GM19438 (cell line): ENCODE measurements around the gene CELF4.
"Not testable (repeated sequence)": the region's sequence is repeated elsewhere in the genome, so short reads cannot be mapped to it uniquely, and the experiment has no call there.

Source experiments
- ATAC-seq: cut with Tn5 transposase; IDR thresholded peaks from one replicate; pipeline ENCODE4 v1.9.1; 2021; ENCODE audit warnings: low read depth; ENCODE audit not compliant: unreplicated experiment

The CELF4 gene

DNA sequence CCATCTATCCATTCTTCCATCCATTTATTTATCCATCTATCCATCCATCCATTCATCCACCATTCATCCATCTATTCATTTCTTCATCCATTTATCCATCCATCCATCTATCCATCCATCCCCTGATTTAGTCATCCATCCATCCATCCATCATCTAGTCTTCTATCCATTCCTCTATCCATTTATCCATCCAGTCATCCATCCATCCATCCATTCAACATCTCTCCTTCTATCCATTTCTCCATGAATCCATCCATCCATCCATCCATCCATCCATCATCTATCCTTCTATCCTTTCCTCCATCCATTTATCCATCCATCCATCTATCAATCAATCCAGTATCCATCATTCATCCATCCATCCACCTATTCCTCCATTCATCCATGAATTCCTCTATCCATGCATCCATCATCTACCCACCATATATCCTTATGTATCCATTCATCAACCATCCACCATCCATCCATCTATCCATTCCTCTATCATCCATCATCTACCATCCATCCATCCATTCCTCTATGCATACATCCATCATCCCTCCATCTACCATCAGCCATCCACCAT lies 185.0 kb downstream of the CELF4 start:
- no peak for ATAC-seq

DNA sequence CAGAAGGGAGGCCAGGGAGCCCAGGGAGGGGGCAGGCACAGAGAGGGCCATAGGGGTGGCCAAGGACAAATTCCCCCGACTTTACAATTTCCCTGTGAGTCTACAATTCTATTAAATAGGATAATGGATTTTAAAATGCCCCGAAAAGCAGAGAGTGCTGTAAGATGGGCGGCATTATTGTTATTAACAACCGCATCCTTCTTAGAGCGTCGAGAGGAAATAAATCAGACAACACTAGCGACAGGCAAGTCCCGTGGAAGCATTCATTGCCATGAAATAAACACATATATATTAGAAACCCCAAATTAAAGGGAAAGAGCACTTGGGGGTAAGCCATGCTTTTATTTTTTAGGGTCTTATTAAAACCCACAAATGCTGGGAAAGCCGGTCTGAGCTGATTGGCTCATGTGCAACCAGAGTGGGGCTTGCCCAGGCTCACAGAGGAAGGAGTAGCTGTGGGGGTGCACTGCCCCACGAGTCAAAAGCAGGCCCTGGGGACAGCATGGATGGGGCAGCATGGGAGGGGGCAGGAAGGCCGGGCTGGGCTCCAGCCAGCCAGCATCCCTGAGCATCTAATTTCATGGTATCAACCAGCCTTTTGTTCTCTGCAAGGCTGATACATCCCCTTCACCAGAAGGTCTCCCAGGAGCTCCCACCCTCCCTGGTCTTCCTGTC lies 187.1 kb downstream of the CELF4 start:
- no peak for ATAC-seq

DNA sequence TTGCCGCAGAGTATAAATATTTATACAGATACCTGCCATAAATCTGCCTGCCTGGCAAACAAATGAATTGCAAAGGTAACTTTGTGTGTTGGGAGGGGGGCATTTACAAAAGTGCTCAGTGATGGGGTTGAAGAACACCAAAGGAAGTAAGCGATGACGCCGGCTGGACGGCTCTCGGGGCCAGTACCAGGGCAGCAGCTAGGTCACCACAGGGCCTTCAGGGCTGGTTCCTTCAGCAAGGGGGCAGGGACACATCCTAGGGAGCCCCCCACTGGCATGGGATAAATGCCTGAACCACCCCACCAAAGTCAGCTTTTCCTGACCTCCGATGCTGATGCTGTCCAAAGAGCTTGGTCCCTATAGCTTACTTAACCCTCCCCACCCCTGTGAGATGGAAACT lies 190.4 kb downstream of the CELF4 start:
- no peak for ATAC-seq

DNA sequence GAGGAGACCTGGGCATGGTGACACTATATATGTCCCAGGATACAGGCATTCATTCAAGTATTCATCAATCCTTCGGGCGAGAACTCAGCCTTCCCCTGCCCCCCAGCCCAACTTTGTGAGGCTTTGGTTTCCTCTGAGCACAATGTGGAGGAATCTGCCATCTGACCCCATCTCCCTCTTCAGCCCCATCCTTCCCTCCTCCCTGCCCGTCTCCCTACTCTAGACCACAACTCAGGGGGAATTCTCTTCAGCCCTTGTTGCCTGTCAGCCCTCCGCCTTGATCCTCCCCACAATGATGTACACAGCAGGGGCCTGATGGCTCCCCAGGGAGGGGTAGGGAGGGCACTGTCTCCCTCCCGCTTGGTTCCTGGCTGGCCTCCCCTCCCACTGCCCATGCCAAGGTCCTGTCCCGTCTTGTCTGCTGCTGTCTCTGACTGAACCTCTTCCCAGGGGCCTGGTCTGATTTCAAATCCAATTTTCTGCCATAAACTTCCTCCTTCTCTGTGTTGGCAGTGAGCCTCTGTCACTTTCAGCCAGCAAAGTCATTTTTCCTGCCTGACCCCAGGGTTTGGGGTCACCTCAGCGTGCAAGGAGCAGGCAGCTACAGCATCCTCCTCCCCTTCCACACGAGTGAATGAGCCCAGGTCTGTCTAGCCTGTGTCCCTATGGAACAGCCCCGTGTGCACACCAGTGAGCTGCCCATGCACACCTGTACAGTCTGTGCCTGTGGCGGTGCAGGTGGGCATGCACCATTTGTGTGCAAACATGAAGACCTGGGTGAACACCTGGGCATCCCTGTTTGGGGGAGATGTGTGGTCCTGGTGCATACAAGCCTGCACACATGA lies 197.3 kb downstream of the CELF4 start:
- no peak for ATAC-seq

DNA sequence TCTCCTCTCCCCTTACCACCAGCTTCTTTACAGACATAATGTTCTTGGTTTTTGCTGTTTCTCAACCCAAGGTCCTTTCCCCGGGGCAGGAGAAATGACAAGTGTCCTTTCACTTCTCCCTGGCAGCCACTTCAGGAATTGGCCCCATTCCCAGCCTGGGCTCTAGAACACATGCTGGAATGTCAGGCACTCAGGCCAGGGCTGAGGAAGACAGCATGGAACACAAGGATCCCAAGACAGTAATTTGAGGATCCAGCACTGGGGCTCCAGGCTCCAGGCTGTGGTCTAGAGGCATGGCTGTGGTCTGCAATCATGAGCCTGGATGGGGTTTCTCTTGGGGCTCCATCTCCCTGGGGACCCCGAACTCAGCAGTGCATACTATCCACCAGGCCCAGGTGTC lies 201.4 kb downstream of the CELF4 start:
- no peak for ATAC-seq

DNA sequence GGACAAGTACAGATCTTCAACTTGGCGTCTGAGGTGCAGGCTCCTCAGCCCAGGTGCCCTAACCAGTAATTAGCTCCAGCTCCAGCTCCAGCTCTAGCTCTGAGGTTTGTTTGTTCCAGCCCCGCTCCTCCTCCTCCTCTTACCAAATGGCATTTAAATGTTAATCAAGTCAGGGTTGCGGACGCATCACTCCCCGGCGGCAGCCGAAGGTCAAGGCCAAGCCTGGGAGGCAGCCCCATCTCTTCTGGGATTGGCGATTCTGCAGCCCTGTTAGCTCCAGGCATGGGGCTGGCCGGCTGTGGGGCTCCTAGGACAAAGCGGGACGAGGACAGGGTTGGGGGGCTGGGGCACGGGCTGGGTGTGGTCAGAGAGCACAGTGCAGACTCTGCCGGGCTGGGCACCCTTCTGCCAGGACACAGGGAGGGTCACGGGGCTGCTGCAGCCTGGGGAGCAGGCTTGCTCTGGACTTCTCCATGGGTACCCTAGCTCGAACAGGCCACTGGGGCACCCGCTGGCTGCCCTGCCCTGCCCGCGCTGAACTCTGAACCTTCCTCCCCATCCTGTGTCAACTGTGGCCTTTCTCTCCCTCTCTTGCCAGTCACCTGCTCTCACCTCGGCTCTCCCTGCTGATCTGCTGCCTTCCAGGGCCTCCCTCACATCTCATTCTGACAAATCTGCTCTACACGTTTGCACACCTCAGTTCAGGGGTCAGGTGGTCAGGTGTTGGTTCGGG lies 203.3 kb downstream of the CELF4 start:
- no peak for ATAC-seq

DNA sequence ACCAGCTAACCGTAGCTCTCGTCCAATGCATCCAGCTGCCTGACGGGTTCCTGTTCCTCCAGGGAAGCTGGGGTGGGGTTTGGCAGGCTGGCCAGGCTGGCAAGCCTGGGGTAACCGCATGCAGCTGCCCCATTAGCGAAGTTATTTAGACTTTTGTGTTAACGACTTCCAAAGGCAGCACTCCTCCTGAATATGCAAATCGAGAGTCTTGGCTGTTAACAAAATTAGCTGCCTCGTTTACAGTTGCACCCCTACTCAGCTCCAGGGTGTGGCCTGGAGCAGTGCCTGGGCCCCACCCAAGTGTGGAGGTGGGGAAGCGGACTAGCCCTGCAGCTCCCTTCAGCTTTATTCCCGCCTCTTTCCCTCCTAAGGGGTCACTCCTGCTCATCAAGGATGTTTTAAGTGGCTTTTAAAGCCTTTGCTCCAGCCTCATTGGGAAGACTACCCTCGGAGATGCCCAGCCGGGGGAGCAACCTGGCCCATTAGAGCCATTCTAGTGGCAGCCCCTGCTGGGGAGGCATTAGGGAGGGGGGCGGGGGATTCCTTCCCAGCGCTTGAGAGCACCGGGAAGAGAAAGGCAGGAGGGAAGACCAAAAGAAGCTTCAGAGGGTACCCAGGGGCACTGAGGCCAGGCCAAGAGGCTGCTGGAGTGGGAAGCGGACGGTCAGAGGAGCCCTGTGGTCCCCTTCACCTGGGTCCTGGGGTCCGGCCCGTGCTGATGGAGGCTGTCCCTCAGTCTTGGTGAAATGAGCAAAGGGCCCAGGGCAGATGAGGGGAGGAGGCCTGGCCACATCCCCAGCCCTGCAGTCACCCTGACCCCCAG lies 204.1 kb downstream of the CELF4 start:
- ATAC-seq = no peak

DNA sequence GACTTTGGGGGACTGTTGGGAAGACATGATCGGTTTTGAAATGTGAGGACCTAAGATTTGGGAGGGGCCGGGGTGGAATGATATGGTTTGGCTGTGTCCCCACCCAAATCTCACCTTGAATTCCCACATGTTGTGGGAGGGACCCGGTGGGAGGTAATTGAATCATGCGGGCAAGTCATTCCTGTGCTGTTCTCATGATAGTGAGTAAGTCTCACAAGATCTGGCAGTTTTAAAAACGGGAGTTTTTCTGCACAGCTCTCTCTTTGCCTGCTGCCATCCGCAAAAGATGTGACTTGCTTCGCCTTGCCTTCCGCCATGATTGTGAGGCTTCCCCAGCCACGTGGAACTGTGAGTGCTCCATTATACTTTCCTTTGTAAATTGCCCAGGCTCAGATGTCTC lies 207.5 kb downstream of the CELF4 start:
- ATAC-seq = not testable (repeated sequence)

DNA sequence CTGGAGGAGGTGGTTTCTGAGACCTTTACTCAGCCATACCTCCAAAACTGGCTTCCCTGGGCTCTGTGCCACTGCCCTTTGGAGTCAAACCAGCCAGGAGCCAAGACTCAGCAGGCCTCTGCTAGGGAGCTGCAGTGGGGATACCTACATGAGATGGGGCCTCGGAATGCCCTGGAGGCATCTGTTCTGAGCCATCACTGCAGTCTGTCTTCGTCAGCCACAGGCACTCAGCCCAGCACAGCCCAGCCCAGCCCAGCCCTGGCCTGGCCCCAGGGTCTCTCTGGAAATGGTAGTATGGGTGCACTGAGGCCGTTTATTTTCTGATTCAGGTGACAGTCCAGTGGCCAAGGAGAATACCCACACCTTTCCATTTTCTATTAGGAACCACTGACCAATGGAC lies 209.8 kb downstream of the CELF4 start:
- ATAC-seq = no peak

DNA sequence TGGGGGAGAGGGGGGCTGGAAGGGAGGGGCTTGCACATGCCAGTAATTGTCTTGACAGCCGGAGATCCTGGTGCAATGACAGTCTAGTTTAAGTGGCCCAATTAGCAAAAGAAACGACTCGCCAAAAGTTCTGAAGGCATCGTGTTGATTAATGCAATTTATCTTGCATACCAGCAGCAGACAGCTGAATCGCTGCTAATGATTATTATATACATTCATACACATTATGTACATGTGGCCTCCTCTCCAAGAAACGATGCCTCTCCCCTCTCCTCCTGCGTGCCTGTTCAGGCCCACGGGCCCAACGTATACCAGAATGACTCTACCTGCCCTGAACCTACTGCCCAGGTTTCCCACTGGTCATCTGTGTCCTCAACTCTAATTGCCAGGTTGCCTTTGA lies 214.5 kb downstream of the CELF4 start:
- ATAC-seq = no peak

DNA sequence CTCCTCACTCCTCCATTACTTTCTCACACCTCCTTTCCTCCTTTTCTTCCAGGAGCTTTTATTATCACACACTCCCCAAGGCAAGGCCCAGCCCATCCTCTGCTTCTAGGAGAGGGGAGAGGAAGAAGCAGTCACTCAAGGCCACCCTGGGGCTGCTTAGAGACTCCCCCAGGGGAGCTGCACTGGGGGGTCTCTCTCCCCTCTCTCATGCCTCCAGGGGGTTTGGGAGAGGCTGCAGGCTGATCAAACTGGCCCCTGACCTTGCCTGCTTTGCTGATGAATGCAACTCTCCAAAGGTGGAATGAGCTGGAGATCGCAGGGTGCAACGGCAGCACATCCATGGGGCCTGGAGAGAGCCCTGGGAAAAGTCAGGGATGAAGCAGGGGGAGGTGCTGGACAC lies 216.9 kb downstream of the CELF4 start:
- ATAC-seq = no peak

DNA sequence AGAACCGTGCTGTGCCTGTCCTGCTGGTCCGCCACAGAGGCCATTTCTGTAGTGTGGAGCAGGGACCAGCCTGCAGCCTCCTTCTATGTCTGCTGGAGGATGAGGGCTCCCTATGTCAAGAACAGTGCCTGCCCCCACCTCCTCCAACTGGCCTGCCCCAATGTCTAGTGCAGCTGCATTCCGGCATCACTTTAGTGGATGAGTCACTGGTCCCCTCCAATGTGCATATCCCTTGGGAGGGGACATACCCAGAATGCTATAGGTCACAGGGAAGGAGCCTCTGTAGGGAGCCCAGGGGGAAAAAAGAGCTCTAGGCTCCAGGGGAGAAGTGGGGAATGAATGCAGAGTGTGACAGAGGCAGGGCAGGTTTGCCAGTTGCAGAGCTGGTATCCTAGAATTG lies 219.6 kb downstream of the CELF4 start:
- ATAC-seq = no peak

DNA sequence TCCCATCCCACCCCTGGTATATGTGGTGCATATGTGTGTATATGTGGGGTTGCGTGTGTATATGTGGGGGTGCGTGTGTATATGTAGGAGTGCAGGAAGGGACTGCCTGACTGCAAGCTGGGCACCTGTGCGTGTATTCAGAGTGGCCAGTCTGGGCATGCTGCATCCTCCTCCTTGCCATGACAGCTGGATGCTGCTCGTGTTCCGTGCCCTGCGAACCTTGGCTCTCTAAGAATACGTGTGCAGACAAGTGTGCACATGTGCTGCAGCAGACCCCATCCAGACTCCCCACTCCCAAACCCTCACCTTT lies 222.1 kb downstream of the CELF4 start:
- ATAC-seq = no peak

DNA sequence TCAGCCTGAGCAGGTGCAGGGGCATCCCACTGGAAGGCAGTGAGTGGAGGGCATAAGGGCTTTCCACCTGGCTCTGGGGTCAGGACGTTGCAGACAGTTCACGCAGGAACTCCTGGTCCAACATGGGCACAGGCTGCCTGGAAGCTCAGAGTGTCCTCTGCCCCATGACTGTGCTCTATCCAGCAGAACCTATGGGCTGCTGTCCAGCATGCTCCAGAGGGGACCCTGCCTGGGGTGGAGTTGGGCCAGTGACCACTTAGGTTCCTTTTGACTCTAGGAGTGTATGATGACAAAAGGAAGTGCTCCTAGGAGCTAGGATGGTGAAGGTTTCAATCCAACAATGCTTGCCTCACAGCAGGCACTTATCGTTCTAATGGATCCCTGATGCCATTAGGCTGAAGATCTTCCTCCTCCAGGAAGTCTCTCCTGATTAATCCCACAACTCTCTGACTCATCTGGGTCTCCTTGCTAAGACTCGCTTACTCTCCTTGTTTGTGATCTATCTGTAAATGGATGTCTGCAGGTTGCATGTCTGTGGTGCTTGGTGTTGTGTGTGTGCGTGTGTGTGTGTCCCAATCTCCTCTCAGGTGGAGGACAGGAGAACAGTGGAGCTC lies 224.0 kb downstream of the CELF4 start:
- no peak for ATAC-seq

DNA sequence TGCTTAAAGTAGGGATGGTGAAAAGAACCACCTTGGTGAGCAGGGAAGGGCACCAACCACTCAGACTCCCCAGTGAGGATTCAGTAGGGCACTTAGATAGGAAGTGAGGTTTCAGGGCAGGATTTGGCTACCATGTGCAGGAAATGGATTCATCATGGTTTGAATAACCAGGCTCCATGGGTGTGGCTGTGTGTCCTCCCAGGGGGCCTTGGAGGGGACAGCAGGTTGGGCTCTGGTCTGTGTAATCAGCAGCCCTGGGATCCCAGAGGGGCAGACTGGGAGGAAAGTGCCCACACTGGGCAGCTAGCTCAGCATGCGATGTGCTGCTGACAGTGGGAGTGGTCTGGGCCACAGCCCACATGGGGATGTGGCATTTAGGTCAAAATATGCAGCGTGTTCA lies 224.6 kb downstream of the CELF4 start:
- ATAC-seq = no peak

DNA sequence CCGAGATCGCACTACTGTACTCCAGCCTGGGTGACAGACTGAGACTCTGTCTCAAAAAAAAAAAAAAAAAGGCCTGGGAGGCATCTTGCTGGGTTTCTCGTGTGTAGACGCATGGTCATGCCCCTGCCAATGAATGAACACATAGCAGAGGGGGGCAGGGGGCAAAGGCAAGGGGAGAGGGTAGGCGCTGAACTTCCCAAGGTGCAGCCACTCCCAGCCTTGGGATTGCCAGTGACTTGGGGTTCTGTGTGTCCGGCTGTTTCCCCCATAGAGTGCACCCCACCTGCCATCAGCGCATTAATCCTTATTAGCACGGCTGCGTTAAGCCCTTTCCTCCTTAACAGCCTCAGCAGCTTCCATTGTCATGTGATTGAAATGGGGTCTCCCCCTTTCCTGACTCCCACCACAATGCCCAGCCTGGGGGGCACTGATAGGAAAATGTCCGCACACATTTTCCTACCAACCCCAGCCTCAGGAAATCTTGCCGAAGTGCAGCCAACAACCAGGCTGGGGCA lies 225.8 kb downstream of the CELF4 start:
- no peak for ATAC-seq

DNA sequence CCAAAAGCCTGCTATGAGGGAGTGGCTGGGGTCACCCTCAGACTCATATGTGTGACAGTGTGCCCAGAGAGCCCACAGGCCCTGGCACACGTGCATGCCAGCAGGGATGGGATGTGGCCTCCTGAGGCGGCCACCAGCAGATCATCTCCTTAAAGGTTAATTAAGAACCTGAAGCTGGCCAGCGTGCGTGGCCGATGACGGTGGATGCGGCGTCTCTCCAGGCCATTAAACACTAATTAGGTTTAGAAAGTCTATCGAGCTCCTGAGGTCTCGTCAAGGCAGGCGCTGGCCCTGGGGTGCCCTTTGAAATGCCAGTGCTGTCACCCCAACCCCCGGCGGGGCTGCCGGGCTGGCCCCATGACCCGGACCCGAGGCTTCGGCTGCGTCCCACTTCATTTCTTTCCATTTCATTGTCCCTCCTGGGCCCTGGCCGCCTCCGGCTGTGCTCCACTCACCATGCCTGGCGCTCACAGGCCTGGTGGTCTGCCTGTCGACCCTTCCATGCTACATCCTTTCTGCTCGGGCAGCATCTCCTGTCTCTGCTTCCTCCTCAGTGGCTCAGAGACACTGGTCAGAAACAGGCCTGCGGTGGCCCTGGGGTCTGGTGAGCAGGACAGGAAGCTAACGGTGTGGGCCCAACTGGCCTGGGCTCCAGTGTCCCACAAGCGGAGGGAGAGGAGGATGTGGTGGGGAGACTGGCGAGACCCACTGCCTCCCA lies 228.9 kb downstream of the CELF4 start:
- ATAC-seq = no peak

DNA sequence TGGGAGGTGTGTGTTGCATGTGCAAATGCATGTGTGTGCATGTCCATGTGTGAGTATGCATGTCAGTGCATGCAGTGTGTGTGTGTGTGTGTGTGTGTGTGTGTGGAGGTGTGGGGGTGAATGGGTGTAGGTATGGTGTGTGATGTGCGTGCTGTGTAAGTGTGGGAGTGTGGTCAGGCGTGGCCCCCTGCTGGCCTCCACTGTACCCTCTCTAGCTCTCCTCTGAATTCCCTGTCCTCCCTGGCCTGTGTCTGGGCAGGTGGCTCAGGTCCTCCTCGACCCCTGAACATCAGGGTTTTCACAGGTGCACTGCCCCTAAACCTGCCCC lies 230.2 kb downstream of the CELF4 start:
- ATAC-seq = no peak

DNA sequence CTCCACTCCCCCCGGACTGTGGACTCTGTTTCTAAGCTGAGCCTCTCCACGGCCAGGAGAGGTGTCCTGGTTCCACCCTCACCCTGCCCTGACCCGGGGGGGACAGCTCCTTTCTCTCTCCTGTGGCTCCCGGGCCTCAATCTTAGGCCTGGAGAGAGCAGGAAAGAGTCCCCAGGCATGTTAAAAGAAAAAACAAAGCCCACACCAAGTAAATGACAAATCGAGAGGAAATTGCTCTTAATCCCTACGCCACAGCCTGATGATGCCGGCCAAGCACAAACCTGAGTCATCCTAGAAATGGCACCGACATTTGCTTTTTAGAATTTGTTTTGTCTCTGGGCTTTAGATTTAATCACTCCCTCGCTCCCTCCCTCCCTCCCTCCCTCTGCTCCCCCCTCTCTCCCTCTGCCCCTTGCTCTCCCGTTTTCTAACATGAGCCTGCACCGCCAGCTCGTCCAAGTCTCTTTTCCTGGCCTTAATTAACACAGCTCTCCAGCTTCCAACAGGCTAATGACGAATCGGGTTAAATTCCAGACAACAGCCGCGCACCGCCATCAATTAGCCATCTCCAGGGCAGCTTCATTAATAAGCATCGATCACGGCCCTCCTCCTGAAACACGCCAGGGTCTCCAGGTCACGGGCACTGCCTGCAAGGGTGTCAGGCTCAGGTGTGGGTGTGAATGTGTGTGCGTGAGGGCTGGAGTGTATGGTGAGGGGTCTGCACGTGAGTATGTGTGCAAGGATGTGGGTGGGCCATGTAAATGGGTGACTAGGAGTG lies 230.8 kb downstream of the CELF4 start:
- no peak for ATAC-seq
